ENCODE data around the gene MX1. TPM values are rescaled to one million over a fixed set of nuclear protein-coding genes. Genes with fewer than 3 reads are reported as not detected.

MX1 gene
- total RNA-seq, 1 donor from 2014 or later, result 8.8 TPM

DNA sequence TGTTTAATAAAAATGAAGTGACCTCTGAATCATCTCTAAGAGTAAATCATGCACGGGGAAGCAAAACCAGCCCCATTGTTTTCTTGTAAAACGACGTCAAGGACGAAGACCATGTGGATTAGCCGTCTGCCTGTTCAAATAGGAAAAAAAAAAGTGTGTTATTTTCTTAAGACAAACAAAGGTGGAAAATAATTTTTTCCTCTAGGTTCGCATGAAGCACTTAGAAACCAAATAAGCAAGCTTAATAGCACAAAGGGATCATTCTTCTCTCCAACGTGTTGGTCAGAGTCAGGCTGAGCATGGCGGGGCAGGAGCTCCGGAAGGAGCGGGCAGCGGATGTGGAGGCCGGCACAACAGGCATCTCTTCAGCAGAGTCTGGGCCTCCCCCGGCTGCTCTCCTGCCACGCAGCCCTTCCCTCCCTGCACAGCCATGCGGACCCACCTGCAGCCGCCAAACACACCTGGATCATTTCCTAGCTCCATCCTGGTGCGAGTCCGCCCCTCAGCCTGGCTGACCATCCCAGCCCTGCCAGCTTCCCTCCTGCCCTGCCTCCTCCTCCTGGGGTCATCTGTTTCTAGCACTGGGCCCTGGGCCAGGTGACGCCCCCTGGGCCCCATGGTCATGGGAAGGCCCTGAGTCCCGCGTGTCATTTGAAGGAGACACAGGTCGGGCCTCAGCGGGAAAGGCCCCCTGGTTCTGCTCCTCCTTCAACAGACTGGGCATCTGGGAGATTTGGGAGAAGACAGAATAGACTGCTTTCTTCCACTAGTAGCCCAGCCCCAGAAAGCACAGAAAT lies 40.2 kb downstream of the MX1 start:
- Histone ChIP-seq H3K27ac (replicated peaks) (no peak overlapping the region), H3K36me3 (no peaks in the 10 kb centered on the region), H3K9me3 (replicated peaks) (no peaks in the 10 kb centered on the region), H3K4me1 (no peaks in the 10 kb centered on the region), H3K27me3 (ENCODE audit: low read depth) (peaks cover 58% of the 10 kb centered on the region), H3K4me3 (no peak overlapping the region)
- TF ChIP-seq, protein P1, sequence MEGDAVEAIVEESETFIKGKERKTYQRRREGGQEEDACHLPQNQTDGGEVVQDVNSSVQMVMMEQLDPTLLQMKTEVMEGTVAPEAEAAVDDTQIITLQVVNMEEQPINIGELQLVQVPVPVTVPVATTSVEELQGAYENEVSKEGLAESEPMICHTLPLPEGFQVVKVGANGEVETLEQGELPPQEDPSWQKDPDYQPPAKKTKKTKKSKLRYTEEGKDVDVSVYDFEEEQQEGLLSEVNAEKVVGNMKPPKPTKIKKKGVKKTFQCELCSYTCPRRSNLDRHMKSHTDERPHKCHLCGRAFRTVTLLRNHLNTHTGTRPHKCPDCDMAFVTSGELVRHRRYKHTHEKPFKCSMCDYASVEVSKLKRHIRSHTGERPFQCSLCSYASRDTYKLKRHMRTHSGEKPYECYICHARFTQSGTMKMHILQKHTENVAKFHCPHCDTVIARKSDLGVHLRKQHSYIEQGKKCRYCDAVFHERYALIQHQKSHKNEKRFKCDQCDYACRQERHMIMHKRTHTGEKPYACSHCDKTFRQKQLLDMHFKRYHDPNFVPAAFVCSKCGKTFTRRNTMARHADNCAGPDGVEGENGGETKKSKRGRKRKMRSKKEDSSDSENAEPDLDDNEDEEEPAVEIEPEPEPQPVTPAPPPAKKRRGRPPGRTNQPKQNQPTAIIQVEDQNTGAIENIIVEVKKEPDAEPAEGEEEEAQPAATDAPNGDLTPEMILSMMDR (IDR thresholded peaks at IDR 0.05; ENCODE audit: borderline replicate concordance), result no peak
- intact Hi-C loops (cut with micrococcal nuclease), result no loop called here
- DNase-seq, result no peak

DNA sequence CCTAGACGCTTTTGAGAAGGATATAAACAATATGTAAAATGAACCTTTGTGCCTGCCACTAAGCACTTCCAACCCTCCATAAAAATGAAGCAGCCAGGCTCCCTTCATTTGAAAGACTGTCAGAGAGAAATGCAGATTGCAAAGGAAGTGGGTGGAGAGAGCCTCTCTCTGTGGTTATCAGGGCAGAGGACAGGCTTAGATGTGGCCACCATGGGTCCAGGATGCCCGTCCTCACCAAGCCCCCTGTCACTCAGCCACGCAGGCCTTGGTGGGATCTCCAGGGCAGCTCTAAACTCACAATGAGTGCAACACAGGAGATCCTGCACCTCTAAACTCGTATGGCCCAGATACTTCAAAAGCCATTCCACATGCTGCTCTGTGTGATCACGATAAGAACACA lies 44.0 kb downstream of the MX1 start:
- TF ChIP-seq, protein P1 (IDR thresholded peaks at IDR 0.05; ENCODE audit: borderline replicate concordance), result no peak
- no peaks in the 10 kb centered on the region for H3K9me3 ChIP-seq (replicated peaks)
- H3K4me1 ChIP-seq, result no peaks in the 10 kb centered on the region
- no peak overlapping the region for H3K27ac ChIP-seq (replicated peaks)
- no peak overlapping the region for H3K4me3 ChIP-seq
- no peaks in the 10 kb centered on the region for H3K36me3 ChIP-seq
- peaks cover 75% of the 10 kb centered on the region for H3K27me3 ChIP-seq (ENCODE audit: low read depth)
- intact Hi-C loops (cut with micrococcal nuclease), result no loop called here
- DNase-seq, result no peak

DNA sequence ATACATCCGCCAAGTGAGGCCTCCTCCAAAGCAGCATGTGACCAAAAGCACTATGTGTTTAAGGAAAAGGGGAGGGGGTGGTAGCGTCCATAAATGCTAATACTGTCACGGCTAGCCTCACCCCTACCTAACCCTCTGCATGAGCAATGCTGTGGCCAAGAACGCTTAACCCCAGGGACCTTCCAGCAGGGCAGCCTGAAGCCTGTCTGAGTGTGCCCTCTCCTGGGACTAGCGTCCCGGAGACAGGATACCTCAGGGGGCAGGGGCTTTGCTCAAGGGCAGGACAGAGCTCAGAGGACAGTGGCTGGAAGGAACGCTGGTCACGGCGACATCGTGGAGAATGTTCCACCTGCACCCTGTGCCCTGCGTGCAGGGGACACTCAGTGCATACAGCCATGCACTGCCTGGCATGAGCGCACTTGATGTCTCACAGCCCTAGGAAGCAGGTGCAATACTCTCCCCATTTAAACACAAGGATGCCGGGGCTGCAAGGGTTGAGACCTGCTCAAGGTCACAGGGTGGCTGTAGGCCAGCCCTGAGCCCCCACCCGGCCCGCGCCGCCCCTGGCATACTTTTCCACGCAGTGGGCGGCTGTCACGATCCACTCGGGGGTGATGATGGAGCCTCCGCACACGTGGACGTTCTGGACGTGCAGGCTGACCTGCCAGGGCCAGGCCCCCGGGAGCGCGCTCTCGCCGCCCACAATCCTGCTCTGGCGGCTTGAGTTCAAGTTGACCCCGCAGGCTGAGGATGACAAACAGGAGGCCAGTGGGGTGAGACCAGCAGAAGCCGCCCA lies 46.9 kb downstream of the MX1 start:
- Histone ChIP-seq H3K9me3 (replicated peaks) (no peaks in the 10 kb centered on the region), H3K27ac (replicated peaks) (no peak overlapping the region), H3K27me3 (ENCODE audit: low read depth) (peaks cover 73% of the 10 kb centered on the region), H3K4me3 (no peak overlapping the region), H3K4me1 (no peaks in the 10 kb centered on the region), H3K36me3 (no peaks in the 10 kb centered on the region)
- intact Hi-C loops (cut with micrococcal nuclease), result no loop called here
- TF ChIP-seq, protein P1 (IDR thresholded peaks at IDR 0.05; ENCODE audit: borderline replicate concordance), result no peak
- no peak for DNase-seq

DNA sequence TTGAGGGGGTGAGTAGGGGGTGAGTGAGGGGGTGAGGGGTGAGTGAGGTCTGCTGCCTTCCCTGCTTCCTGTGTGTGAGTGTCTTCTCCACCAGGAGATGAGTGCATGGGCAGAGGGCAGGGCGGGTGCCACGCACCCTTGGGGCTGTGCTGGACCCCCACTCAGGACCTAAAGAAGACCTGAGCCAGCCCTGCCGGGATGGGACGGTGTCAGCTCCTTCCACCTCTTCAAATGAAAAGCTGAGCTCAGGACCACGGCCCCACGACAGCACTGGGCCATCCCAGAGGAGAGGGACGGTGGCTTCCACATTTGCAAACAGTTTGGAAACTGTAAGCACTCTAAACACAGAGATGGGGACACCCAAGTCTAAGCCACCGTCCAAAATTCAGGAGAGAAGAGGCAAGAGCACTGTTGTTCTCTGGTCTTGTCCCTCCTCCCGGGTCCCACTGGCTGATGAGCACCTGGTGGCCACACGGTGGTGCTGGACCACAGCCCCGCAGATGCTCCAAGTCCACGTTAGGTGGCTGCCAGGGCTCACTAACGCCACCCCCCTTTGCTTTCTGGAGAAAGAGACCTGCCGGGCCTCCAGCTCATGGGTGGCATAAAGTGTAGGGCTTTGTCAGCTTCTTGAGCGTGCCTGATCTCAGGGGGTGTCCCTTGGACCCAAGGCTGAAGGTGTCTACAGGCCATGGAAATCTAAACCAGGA lies 49.8 kb downstream of the MX1 start:
- DNase-seq, result no peak
- intact Hi-C loops (cut with micrococcal nuclease), result no loop called here
- no peak overlapping the region for H3K27ac ChIP-seq (replicated peaks)
- TF ChIP-seq, protein P1 (IDR thresholded peaks at IDR 0.05; ENCODE audit: borderline replicate concordance), result no peak
- no peaks in the 10 kb centered on the region for H3K9me3 ChIP-seq (replicated peaks)
- H3K27me3 ChIP-seq (ENCODE audit: low read depth), result peaks cover 72% of the 10 kb centered on the region
- H3K4me3 ChIP-seq, result no peak overlapping the region
- no peaks in the 10 kb centered on the region for H3K36me3 ChIP-seq
- no peaks in the 10 kb centered on the region for H3K4me1 ChIP-seq

DNA sequence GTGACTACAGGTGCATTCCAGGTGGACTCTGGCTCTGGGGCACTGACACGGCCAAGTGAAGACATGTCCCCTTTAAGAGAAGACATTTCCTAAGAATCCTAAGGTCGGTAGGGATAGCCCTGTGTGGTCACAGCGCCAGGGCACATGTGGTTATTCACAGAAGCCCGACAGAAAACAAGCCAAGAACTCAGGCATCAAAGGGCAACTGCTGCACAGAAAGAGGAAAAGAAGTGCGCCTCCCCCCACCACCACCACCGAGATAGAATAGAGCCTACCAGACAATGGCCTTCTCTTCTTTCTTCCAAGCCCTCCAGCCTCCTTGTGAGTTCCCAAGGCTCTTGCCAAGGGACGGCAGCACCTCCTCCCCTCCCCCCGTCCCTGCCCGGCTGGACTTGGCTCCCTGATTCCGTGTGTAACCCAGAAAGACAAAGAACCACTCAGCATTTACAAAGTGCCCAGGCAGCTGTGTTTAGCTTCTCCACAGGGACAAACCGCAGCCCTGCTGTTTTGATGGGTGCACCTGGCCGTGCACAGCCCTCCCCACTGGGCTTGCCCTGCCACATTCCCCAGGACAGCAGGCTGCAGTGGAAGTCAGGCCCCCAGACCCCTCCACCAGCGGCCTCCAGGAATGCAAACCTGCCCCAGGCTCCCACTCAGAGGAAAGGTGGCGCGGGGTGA lies 51.7 kb downstream of the MX1 start:
- H3K4me3 ChIP-seq, result no peak overlapping the region
- H3K4me1 ChIP-seq, result no peaks in the 10 kb centered on the region
- no peaks in the 10 kb centered on the region for H3K9me3 ChIP-seq (replicated peaks)
- intact Hi-C loops (cut with micrococcal nuclease), result no loop called here
- peaks cover 69% of the 10 kb centered on the region for H3K27me3 ChIP-seq (ENCODE audit: low read depth)
- DNase-seq, result no peak
- no peaks in the 10 kb centered on the region for H3K36me3 ChIP-seq
- TF ChIP-seq, protein P1 (IDR thresholded peaks at IDR 0.05; ENCODE audit: borderline replicate concordance), result no peak
- H3K27ac ChIP-seq (replicated peaks), result no peak overlapping the region
